Keratinocyte (primary cell): ENCODE results near the gene MMD. TPM values are rescaled to one million over a fixed set of nuclear protein-coding genes. Genes with fewer than 3 reads are reported as not detected.

ENCODE experiments used
- DNase-seq: peaks from one replicate; pipeline ENCODE4 v3.0.0-alpha.2; 2011; ENCODE audit warnings: low read depth, missing footprints, low spot score
- FAIRE-seq: peaks from 2 replicates; lab custom pipeline; 2011; peaks lifted over from hg19 to GRCh38; lab: Jason Lieb, UNC
- H2AFZ ChIP-seq: 2 replicates; pipeline ENCODE4 v1.6.0; 2012; ENCODE audit warnings: low read length, control low read depth, inconsistent platforms; ENCODE audit not compliant: control insufficient read depth
- H3K27ac ChIP-seq: 2 replicates; pipeline ENCODE4 v1.5.1; 2011; ENCODE audit warnings: low read length; ENCODE audit not compliant: control insufficient read depth, insufficient read depth
- H3K27me3 ChIP-seq: 3 replicates; pipeline ENCODE4 v1.6.0; 2011; ENCODE audit warnings: low read length; ENCODE audit not compliant: control insufficient read depth, insufficient read depth; ENCODE audit errors: extremely low read depth
- H3K36me3 ChIP-seq, 2 experiments: 2 replicates in 1 of 2; 3 replicates in 1 of 2; pipeline ENCODE4 v1.5.1; 2011; ENCODE audit warnings: low read length in 2 of 2, mild to moderate bottlenecking in 1 of 2; ENCODE audit not compliant: control insufficient read depth in 2 of 2, insufficient read depth in 2 of 2; ENCODE audit errors: extremely low read depth in 1 of 2
- H3K4me1 ChIP-seq: 3 replicates; pipeline ENCODE4 v1.5.1; 2011; ENCODE audit warnings: low read length; ENCODE audit not compliant: control insufficient read depth, insufficient read depth; ENCODE audit errors: extremely low read depth
- H3K4me2 ChIP-seq: 3 replicates; pipeline ENCODE4 v1.6.0; 2011; ENCODE audit warnings: low read depth, low read length; ENCODE audit not compliant: control insufficient read depth, insufficient read depth; ENCODE audit errors: extremely low read depth
- H3K4me3 ChIP-seq, 3 experiments: fragments of 200-600 bp in 1 of 3; sonication (generic) in 1 of 3; 2 replicates in 2 of 3; 3 replicates in 1 of 3; pipeline ENCODE4 v1.5.1; 2011 to 2016; ENCODE audit warnings: low read length in 3 of 3, mild to moderate bottlenecking in 3 of 3, control low read depth in 2 of 3, inconsistent platforms in 1 of 3, low read depth in 1 of 3, mixed read lengths in 1 of 3, mixed run types in 1 of 3, moderate library complexity in 1 of 3; ENCODE audit not compliant: control insufficient read depth in 2 of 3, insufficient read depth in 2 of 3; ENCODE audit errors: extremely low read depth in 1 of 3
- H3K79me2 ChIP-seq: 2 replicates; pipeline ENCODE4 v1.6.0; 2012; ENCODE audit warnings: low read length; ENCODE audit not compliant: control insufficient read depth, insufficient read depth
- H3K9ac ChIP-seq: 3 replicates; pipeline ENCODE4 v1.6.0; 2011; ENCODE audit warnings: low read length; ENCODE audit not compliant: control insufficient read depth, insufficient read depth; ENCODE audit errors: extremely low read depth
- H3K9me1 ChIP-seq: 3 replicates; pipeline ENCODE4 v1.6.0; 2011; ENCODE audit warnings: low read length; ENCODE audit not compliant: control insufficient read depth, insufficient read depth; ENCODE audit errors: extremely low read depth
- H3K9me3 ChIP-seq: 2 replicates; pipeline ENCODE4 v1.5.1; 2012; ENCODE audit warnings: low read depth, low read length; ENCODE audit not compliant: control insufficient read depth
- H4K20me1 ChIP-seq: 3 replicates; pipeline ENCODE4 v1.6.0; 2011; ENCODE audit warnings: low read length; ENCODE audit not compliant: control insufficient read depth, insufficient read depth; ENCODE audit errors: extremely low read depth
- CTCF ChIP-seq, 3 experiments: IDR thresholded peaks in 1 of 3; conservative IDR thresholded peaks in 1 of 3; optimal IDR thresholded peaks in 1 of 3; 2 replicates in 2 of 3; 3 replicates in 1 of 3; pipeline versions ENCODE3 to v1.5.1; 2011; ENCODE audit warnings: low read length in 3 of 3, mild to moderate bottlenecking in 3 of 3, moderate library complexity in 2 of 3, control low read depth in 1 of 3, inconsistent platforms in 1 of 3; ENCODE audit not compliant: insufficient read depth in 2 of 3; ENCODE audit errors: extremely low read depth in 1 of 3
- EZH2 ChIP-seq: IDR thresholded peaks from one replicate; pipeline ENCODE4 v1.6.1; 2012; ENCODE audit warnings: inconsistent platforms, mild to moderate bottlenecking, low read length, moderate library complexity
- dilution Hi-C: fragments of 300-500 bp; cut with MboI; formaldehyde crosslinking; loops from one replicate; pipeline ENCODE4 v1.7.0; 2020; ENCODE audit warnings: low sequenced_read_pairs; ENCODE audit not compliant: extremely low pct_ligation_motif_present
- polyA plus RNA-seq, 5 experiments: library from polyadenylated mRNA; depleted of rRNA in 3 of 5; stranded (reverse) in 3 of 5; stranded (forward) in 1 of 5; unstranded in 1 of 5; fragments of >200 nt; gene quantifications; 1 replicate in 1 of 5; 2 replicates in 3 of 5; 3 replicates in 1 of 5; pipeline versions ENCODE4 v1.2.1 to v1.2.3, GENCODE V29; 2011 to 2012; ENCODE audit warnings: missing spikeins in 2 of 5, low read depth in 1 of 5, low replicate concordance in 1 of 5

Gene MMD
- polyA plus RNA-seq, 1 donor (not counting 4 experiments of a cell fraction or from before 2014, with no cell fraction given): 6.4 TPM

- H3K9ac ChIP-seq: no peak overlapping the region
- H3K36me3 ChIP-seq: no peaks in the 10 kb centered on the region
- no peaks in the 10 kb centered on the region for H4K20me1 ChIP-seq
- H2AFZ ChIP-seq: no peak overlapping the region
- TF ChIP-seq EZH2 (no peak), CTCF (optimal IDR thresholded peaks at IDR 0.05 in 1 of 3, IDR thresholded peaks at IDR 0.05 in 1 of 3, conservative IDR thresholded peaks at IDR 0.05 in 1 of 3; ENCODE audit: extremely low read depth in 1 of 3, insufficient read depth in 2 of 3, low read length in 3 of 3) (no peak)
- H3K4me1 ChIP-seq: no peaks in the 10 kb centered on the region
- dilution Hi-C loops: no loop called here
- H3K27me3 ChIP-seq: no peaks in the 10 kb centered on the region
- H3K9me1 ChIP-seq: no peaks in the 10 kb centered on the region
- no peaks in the 10 kb centered on the region for H3K79me2 ChIP-seq
- FAIRE-seq: no peak
- H3K4me2 ChIP-seq: no peak overlapping the region
- DNase-seq: no peak
- no peak overlapping the region for H3K4me3 ChIP-seq
- no peak overlapping the region for H3K27ac ChIP-seq
- H3K9me3 ChIP-seq: no peaks in the 10 kb centered on the region
These were observed 77.6 kb downstream of the MMD start for GRCh38 chr17:55343900-55344513.

- no peaks in the 10 kb centered on the region for H3K36me3 ChIP-seq
- H3K9ac ChIP-seq: no peak overlapping the region
- H3K27ac ChIP-seq: no peak overlapping the region
- no peaks in the 10 kb centered on the region for H3K9me3 ChIP-seq
- dilution Hi-C loops: no loop called here
- no peaks in the 10 kb centered on the region for H3K79me2 ChIP-seq
- no peaks in the 10 kb centered on the region for H3K9me1 ChIP-seq
- H3K27me3 ChIP-seq: no peaks in the 10 kb centered on the region
- no peaks in the 10 kb centered on the region for H4K20me1 ChIP-seq
- no peak for FAIRE-seq
- no peak overlapping the region for H3K4me3 ChIP-seq
- no peak overlapping the region for H2AFZ ChIP-seq
- H3K4me1 ChIP-seq: no peaks in the 10 kb centered on the region
- no peak overlapping the region for H3K4me2 ChIP-seq
- TF ChIP-seq EZH2: no peak
- no peak for TF ChIP-seq CTCF (optimal IDR thresholded peaks at IDR 0.05 in 1 of 3, IDR thresholded peaks at IDR 0.05 in 1 of 3, conservative IDR thresholded peaks at IDR 0.05 in 1 of 3; ENCODE audit: extremely low read depth in 1 of 3, insufficient read depth in 2 of 3, low read length in 3 of 3)
- no peak for DNase-seq
These were observed 78.6 kb downstream of the MMD start for GRCh38 chr17:55342800-55343585.

Other genes starting within 250 kb of the MMD start
- 0.09 to 0.85 TPM (median 0.21 TPM) in 3 replicates for gene HLF, start 156.9 kb downstream of the MMD start, polyA plus RNA-seq
- gene SMIM36, start 89.6 kb upstream of the MMD start, polyA plus RNA-seq: not detected in 3 replicates